AG09319 (cell line): ENCODE data around the gene PADI1.

Experiments used
- DNase-seq: peaks from one replicate; pipeline ENCODE4 v3.0.0-alpha.2; 2010; ENCODE audit warnings: low read depth; ENCODE audit errors: extremely low read depth
- CTCF ChIP-seq: IDR thresholded peaks from 2 replicates; pipeline ENCODE4 v1.5.1; 2011; ENCODE audit warnings: low read depth, mild to moderate bottlenecking, inconsistent platforms, low read length, moderate library complexity

Gene PADI1

GRCh38 chr1:17162941-17163340 is 42.0 kb upstream of the PADI1 start:
- no peak for DNase-seq
- no peak for TF ChIP-seq CTCF

- DNase-seq: no peak
- TF ChIP-seq CTCF: no peak
Measured at GRCh38 chr1:17163371-17163770, 41.6 kb upstream of the PADI1 start.

DNA sequence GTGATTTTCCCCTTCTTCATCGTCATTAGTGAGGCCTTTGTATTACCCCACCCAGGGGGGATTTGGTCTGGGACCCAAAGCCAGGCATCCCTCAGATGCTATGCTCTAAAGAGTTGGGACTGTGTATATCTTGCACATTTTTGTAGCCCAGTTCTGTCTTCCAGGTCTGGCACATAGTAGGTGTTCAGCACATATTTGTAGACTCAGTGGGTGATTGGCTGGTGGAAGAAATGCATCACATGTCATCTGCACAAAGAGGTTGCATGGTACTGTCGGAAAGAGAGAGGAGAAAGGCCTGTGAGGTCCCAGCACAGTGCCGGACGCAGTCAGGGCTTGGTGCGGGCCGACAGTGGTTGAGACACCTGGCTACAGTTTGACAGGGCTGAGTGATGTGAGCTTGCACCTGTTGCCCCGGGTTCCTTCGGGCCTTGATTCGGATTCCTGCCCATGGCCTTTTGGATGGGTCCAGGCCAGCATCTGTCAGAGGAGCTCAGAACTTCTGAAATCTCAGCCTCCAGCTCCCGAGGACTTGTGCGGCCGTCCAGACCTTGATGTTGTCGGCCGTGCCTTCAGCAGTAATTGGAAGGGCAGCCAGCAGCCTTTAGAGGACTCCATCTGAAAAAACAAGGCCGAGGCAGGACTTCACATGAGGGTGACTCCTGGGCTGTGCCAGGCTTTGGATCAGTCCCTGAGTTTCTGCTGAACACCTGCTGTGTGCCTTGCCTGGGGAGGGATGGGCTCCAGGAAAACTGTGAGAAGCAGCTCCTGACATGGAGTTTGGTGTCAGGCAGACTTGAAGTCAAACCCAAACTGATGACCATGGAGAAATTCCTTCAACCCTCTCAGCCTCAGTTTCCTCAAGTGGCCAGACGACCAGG is 40.9 kb upstream of the PADI1 start:
- no peak for TF ChIP-seq CTCF
- DNase-seq: no peak

- no peak for DNase-seq
- no peak for TF ChIP-seq CTCF
Measured at GRCh38 chr1:17165823-17166222, 39.1 kb upstream of the PADI1 start.

- no peak for TF ChIP-seq CTCF
- no peak for DNase-seq
Measured at GRCh38 chr1:17167041-17167785, 37.7 kb upstream of the PADI1 start.

DNA sequence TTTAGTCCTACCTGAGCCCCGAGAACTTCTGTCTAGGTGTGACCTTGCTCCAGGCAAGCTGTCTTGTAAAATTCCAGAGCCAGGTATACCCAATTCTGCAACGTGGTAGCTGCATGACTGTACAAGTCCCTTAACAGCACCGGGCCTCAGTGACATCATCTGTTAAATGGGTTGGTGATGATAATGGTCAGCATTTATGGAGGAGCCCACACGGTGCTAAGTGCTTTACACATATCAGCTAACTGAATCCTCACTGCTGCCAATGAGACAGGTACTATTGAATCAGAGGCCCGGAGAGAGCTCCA is 37.2 kb upstream of the PADI1 start:
- DNase-seq: no peak
- TF ChIP-seq CTCF: no peak
